Activated CD4-positive, alpha-beta T cell treated with anti-CD3 and anti-CD28 coated beads, Interleukin-2, amount 50 U/mL, for 24 hours (primary cell): Measurements from ENCODE around the gene ZBTB45.
A peak's percentile ranks its signal among the peaks of the same experiment; 100 is the strongest.
"Not testable (repeated sequence)": the region's sequence is repeated elsewhere in the genome, so short reads cannot be mapped to it uniquely, and the experiment has no call there.

Experiments used
- DNase-seq, 2 donors: peaks; one replicate each; pipeline ENCODE4 v3.0.0-alpha.2; 2020; ENCODE audit warnings: low read depth in 1 of 2, low spot score in 1 of 2

ZBTB45 gene

DNA sequence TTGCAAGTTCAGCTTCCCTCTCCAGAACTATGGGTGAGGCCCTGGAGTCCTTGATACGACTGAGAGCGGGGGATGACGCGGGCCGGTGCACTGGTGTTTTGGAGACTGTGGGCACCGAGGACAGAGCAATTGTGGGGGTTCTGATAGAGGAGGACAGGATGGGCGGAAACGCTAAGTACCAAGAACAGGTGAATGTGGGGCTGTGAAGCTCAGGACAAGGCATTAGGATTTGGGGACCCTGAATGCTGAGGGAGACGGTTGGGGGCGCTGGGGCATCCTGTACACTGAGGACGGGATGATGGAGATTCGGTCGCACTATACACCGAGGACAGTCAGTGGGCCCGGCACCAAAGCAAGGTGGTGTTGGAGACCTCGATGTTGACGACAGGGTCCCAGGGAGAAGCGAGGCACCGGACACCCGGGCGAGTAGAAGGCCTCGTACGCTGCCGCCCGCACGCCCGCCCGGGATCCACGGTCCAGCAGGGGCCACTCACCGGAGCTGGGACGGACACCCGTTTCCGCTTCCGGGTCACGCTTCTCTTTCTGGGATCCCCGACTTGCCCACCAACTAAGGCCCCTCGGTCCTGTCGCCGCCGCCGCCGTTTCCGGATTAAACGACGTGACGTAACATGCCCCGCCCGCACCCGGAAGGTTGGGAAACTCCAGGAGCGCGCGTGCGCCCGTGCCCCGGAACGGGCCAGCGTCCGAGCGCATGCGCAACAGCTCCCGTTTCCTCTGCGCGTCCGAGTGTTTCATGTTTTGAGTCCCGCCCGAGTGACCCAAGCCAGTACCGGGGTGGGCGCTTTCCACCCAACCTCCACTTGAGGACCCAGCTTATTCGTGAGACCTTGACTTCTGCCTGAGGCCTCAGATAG, 35.1 kb upstream of the ZBTB45 start, which contains the start of gene CHMP2A:
Gene CHMP2A (minus strand): TSS at position 612 of the 875 bp plus-strand sequence. CDS start 893 bp downstream, outside the sequence.
- peak; percentile 96 to 98 for DNase-seq

DNA sequence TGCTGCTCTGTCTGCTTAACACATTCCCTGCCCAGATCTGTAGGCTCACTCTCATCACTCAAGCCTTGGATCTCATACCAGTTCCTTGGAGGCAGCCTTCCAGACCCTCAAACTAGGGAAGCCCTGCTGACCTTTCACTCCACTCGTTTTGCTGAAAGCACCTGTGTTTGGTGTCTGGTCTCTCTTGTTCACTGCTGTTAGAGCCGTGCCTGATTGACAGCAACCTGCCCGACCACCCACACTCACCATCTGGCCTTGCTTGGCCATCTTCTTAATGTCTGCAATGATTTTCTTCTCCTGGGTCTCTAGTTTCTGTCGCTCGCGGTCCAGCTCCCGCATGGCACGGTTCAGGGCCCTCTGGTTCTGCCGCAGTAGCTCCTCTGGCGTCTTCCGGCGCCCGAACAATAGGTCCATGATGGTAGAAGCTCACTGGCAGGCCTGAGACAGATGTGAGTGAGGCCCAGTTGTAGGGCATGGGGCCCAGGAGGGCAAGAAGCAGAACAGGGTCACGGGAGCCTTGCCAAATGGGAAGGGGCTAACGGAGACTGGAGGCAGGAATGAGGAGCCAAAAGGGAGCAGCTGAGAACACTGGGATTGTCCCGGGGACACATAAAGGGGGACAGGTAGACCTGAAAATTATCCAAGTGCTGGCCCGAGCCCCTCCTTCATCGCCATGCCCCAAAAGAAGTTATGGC, 34.3 kb upstream of the ZBTB45 start:
- DNase-seq = no peak

- DNase-seq = no peak
These were observed 33.0 kb upstream of the ZBTB45 start for GRCh38 chr19:58552655-58553054.

DNA sequence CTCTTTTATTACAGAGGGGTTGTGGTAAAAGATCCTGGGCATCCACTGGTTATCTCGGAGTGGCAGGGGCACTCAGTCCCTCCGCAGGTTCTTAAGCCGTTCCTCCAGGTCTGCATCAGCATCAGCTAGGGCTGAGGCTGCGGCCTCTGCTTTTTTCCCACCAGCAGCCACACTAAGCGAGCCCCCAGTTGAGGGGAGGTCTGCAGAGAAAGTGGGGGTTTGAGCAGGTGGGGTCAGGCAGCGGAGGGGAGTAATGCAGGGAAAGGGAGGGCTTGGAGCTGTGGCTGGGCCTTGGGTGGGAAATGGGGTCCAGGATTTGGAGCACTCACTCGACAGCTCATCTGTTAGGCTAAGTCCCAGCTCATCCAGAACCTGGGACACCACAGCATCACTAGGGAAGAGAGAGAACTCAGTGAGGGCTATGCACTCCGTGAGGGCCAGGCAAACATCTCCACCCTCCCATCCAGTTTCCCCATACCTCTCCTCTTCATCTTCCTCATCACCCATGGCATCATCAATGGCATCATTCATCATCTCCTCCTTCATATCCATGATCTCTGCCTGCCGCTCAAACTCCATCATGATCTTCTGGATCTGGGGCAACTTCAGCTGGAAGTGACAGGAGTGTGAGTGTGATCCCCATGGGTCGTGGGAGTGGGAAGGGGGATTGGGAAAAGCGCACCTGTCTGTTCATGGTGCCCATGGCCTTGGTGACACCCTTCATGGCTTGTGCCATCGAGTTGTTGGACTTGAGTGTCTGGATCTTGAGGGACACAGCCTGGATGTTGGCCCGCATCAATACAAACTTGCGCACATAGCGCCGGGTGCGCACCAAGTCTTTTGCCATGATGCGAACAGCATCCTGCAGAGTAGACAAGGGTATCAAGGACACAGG, 32.2 kb upstream of the ZBTB45 start:
- no peak for DNase-seq

DNA sequence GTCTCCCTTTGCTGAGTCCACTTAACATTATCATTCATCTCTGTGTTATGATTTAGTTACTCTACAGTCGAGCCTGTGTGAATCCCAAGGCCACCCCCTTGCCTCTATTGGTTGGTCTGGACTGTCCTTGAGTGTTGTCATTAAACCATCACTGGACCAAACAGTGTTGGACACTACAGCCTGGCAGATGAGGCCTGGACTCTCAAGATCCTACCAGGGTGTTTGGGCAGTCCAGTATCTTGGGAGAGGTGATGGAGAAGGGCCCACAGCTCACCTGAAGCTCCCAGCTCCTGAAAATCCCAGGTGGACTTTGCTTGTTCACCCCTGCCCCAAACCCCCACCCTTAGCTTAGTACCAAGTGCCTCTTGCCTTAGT, 31.5 kb upstream of the ZBTB45 start:
- no peak for DNase-seq

DNA sequence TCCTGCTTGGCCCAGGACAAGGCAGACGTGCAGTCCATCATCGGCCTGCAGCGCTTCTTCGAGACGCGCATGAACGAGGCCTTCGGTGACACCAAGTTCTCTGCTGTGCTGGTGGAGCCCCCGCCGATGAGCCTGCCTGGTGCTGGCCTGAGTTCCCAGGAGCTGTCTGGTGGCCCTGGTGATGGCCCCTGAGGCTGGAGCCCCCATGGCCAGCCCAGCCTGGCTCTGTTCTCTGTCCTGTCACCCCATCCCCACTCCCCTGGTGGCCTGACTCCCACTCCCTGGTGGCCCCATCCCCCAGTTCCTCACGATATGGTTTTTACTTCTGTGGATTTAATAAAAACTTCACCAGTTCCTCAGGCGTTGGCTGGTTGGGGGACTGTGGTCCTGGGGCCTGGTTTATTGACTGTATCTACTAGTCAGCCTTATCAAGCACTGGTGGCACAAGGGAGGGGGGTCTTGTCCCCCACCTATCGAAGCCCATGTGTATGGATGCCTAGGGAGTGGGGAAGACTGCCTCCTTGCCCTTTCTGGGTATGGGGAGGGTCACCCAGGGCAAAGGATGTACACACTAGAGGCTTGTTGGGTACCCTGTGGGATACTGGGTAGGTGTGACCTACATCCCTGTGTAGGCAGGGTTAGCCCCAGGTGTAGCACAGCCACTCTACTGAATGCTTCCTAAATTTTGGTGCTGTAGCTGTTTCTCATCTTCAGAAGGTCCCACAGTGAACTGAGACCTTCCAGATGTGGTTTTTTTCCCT, 30.9 kb upstream of the ZBTB45 start:
- no peak for DNase-seq

GRCh38 chr19:58549664-58550361, 30.2 kb upstream of the ZBTB45 start:
- DNase-seq = no peak

DNA sequence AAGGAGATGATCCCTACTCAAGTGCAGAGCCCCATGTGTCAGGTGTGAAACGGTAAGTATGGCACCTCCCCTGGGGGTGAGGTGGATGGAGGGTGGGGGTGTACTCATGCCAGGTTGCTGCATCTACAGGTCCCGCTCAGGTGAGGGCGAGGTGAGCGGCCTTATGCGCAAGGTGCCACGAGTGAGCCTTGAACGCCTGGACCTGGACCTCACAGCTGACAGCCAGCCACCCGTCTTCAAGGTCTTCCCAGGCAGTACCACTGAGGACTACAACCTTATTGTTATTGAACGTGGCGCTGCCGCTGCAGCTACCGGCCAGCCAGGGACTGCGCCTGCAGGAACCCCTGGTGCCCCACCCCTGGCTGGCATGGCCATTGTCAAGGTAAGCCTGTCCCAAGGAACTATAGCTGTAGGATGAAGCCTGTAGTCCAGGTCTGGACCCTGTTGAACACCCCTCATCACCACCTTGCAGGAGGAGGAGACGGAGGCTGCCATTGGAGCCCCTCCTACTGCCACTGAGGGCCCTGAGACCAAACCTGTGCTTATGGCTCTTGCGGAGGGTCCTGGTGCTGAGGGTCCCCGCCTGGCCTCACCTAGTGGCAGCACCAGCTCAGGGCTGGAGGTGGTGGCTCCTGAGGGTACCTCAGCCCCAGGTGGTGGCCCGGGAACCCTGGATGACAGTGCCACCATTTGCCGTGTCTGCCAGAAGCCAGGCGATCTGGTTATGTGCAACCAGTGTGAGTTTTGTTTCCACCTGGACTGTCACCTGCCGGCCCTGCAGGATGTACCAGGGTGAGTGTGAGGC, 29.5 kb upstream of the ZBTB45 start:
- no peak for DNase-seq

DNA sequence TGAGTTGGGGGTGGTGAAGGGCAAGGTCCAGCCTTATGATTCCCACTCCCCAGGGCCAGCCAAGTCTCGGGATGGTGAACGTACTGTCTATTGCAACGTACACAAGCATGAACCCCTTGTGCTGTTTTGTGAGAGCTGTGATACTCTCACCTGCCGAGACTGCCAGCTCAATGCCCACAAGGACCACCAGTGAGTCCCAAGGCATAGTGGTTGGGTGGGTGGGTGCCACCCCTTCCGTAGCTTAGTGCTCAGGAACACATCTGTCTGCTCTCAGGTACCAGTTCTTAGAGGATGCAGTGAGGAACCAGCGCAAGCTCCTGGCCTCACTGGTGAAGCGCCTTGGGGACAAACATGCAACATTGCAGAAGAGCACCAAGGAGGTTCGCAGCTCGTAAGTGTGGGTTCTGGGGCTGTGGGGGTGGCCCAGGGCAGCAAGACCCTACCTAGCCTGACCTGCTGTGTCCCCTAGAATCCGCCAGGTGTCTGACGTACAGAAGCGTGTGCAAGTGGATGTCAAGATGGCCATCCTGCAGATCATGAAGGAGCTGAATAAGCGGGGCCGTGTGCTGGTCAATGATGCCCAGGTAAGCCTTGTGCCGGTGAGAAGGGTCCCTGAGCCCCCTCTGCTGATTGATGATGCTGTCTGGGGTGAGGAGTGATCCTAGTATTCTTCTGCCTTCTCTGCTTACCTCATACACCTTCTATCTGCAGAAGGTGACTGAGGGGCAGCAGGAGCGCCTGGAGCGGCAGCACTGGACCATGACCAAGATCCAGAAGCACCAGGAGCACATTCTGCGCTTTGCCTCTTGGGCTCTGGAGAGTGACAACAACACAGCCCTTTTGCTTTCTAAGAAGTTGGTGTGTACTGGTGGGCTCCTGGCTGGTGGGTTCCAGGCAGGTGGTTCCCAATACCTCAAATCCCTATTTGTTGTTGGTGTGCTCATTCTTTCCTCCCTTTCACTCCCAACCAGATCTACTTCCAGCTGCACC, 28.0 kb upstream of the ZBTB45 start:
- no peak for DNase-seq

GRCh38 chr19:58546019-58546530, 26.5 kb upstream of the ZBTB45 start:
- DNase-seq = no peak

- DNase-seq = no peak
These were observed 25.8 kb upstream of the ZBTB45 start for GRCh38 chr19:58545286-58546018.

DNA sequence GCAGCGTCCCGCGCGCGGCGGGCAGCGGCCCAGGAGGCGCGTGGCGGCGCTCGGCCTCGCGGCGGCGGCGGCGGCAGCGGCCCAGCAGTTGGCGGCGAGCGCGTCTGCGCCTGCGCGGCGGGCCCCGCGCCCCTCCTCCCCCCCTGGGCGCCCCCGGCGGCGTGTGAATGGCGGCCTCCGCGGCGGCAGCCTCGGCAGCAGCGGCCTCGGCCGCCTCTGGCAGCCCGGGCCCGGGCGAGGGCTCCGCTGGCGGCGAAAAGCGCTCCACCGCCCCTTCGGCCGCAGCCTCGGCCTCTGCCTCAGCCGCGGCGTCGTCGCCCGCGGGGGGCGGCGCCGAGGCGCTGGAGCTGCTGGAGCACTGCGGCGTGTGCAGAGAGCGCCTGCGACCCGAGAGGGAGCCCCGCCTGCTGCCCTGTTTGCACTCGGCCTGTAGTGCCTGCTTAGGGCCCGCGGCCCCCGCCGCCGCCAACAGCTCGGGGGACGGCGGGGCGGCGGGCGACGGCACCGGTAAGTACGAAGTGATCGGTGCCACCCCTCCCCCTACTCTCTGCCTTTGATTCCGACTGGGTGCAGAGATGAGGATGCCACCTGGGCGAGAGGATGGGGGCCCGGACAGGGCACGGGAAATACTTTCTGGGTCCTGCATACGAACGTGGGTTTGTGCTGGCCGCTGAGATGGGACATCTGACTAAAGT, 25.1 kb upstream of the ZBTB45 start:
- DNase-seq = peak in 1 of 2 donors; percentile 52

- peak; percentile 100 for DNase-seq
These were observed 24.4 kb upstream of the ZBTB45 start, which contains the start of gene TRIM28 for GRCh38 chr19:58543826-58544590. Gene TRIM28, plus strand, starts transcription at chr19:58544064. Its CDS starts 694 bp downstream, at chr19:58544758.

- DNase-seq = not testable (repeated sequence)
These were observed 23.2 kb upstream of the ZBTB45 start for GRCh38 chr19:58542641-58543372.

DNA sequence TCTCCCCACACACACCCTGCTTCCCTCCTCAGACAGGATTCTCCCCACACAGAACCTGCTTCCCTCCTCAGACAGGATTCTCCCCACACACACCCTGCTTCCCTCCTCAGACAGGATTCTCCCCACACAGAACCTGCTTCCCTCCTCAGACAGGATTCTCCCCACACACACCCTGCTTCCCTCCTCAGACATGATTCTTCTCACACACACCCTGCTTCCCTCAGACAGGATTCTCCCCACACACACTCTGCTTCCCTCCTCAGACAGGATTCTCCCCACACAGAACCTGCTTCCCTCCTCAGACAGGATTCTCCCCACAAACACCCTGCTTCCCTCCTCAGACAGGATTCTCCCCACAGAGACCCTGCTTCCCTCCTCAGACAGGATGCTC, 19.6 kb upstream of the ZBTB45 start:
- not testable (repeated sequence) for DNase-seq
